CD1c-positive myeloid dendritic cell (primary cell): ENCODE results near the gene JSRP1.

Experiments
- DNase-seq: peaks from one replicate; pipeline ENCODE4 v3.0.0-alpha.2; 2016; ENCODE audit errors: extremely low spot score

JSRP1 gene

DNA sequence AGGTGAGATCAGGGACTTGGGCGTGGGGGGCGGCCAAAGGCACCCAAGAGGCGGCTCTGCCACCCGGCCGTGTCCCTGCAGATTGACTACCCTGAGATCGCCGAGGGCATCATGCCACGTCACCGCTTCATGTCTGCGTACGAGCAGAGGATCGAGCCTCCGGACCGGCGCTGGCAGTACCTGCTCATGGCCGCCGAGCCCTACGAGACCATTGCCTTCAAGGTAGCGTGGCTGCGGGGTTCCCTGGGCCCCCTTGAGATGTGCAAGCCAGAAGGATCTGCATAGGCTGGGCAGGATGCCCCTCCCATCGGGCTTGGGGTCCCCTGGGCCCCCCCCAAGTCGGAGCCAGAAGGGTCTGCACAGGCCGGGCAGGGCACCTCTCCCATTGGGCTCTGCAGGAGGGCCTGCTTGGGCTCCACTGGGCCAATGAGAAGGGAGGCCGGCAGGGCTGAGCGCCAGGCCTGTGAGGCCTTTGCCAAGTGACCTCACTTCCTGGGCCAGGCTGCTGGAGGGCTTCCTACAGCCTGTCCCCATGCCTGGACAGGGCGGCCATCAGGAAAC lies 9.3 kb downstream of the JSRP1 start:
- no peak for DNase-seq

DNA sequence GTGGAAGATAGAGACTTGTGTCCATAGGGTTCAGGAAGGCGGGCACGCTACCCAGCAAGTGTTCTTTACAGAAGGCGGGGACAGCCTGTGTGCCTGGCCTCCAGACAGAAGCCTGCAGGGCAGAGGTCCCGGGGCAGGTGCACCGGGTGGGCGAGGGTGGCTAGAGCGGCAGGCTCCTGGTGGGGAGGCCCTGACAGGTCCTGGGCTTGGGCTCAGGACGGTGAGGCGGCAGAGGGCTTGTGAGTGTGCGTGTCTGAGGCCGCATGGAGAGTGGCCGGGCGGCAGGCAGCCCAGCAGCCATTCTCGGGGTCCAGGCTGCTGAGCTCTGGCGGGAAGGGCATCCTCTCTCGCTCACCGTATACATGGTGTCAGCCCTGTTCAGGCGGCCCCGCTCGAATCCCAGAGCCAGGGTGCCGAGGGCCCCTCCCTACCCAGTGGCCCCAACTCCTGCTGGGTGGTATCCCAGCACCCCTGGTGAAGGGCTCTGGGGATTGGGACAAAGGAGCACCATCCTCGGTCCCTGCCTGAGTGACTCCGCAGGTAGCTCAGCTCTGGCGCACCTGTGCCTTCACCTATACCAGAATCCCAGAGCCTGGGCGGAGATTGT lies 10.1 kb downstream of the JSRP1 start:
- DNase-seq = no peak

- no peak for DNase-seq
Measured at GRCh38 chr19:2245273-2245672, 10.9 kb downstream of the JSRP1 start.

DNA sequence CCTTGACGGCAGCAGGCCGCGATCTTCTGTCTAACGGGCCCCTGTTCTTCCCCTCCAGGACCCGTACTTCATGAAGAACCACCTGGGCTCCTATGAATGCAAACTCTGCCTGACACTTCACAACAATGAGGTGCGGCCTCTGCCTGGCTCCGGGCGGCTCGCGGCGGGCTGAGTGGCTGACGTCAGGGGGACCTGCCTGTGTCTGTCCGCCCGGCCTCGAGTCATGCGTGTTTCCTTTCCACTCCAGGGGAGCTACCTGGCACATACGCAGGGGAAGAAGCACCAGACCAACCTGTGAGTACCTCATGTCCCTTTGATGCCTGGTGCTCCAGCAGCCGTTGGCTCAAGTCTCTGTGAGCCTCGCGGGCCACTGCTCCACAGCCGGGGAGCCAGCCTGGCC lies 11.7 kb downstream of the JSRP1 start:
- no peak for DNase-seq

GRCh38 chr19:2244125-2244411 lies 12.1 kb downstream of the JSRP1 start:
- no peak for DNase-seq

- DNase-seq = no peak
Measured at GRCh38 chr19:2243274-2244124, 12.7 kb downstream of the JSRP1 start.

GRCh38 chr19:2242816-2243215 lies 13.4 kb downstream of the JSRP1 start:
- DNase-seq = no peak

GRCh38 chr19:2242092-2242537 lies 14.1 kb downstream of the JSRP1 start:
- DNase-seq = no peak

- no peak for DNase-seq
Measured at GRCh38 chr19:2240881-2241760, 15.1 kb downstream of the JSRP1 start.

- peak; percentile 35 for DNase-seq
Measured at GRCh38 chr19:2239771-2240770, 16.1 kb downstream of the JSRP1 start.

DNA sequence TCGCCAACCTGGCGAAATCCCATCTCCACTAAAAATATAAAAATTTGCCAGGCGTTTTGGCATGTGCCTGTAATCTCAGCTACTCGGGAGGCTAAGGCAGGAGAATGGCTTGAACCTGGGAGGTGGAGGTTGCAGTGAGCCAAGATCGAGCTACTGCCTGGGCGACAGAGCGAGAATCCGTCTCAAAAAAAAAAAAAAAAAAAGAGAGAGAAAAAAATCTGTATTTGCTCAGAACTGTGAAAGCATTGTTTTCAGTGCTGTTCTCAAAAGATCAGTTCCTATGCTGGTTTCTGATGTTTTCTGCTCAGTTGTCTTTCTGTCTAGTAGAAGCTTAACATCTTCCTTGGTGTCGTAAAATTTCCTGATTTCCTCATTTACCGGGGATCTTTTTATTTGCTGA lies 17.0 kb downstream of the JSRP1 start:
- DNase-seq = peak; percentile 31

- DNase-seq = no peak
Measured at GRCh38 chr19:2237869-2238153, 18.4 kb downstream of the JSRP1 start.

DNA sequence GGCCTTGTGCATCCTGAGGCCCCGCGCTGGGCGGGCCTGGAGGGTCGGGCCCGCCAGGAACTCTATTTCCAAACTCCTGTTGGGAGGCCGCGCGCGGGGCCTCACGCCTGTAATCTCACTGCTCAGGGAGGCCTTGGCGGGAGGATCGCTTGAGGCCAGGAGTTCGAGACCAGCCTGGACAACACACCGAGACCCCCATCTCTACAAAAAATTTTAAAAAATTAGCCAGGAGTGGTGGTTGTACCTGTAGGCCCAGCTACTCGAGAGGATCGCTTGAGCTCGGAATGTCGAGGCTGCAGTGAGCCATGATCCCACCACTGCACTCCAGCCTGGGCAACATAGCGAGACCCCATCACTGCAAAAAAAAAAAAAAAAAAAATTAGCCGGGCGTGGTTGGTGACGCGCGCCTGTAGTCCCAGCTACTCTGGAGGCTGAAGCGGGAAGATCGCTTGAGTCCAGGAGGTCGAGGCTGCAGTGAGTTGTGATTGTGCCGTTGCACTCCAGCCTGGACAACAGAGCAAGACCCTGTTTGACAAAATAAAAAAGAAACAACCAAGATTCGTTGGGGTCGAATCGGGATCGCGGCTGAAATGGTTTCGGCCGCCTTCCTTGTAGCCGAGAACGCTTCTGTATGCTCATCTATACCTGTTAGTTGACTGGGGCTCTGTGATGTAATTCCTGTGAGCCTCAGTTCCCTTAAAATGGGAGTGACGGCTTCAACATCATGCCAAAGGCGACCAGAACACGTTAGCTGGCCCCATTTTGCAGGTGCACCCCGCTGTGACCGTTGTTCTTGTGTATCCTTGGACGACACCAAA lies 19.0 kb downstream of the JSRP1 start:
- no peak for DNase-seq

- peak; percentile 100 for DNase-seq
Measured at GRCh38 chr19:2236314-2237050, 19.7 kb downstream of the JSRP1 start, which contains the start of the genes PLEKHJ1 and SF3A2. Gene PLEKHJ1 (minus strand): TSS chr19:2236329. CDS start chr19:2236248, 81 bp downstream. Gene SF3A2 (plus strand): TSS chr19:2236824. CDS start chr19:2243419, 6,595 bp downstream.

DNA sequence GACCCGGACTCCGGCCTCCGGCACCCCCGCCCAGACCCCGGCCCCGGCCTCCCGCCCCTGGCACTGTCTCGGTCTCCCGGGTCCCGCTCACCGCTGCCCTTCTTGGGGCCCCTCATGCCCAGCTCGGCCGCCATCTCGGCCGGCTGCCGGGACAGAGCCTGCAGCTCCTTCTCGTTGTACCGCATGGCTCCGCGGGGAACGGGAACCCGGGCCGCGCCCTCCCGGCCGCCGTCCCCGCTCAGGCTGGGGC lies 20.2 kb downstream of the JSRP1 start:
- DNase-seq = no peak

- DNase-seq = peak; percentile 13
Measured at GRCh38 chr19:2235381-2236063, 20.7 kb downstream of the JSRP1 start.

- peak; percentile 30 for DNase-seq
Measured at GRCh38 chr19:2234996-2235380, 21.2 kb downstream of the JSRP1 start.

GRCh38 chr19:2233601-2234280 lies 22.5 kb downstream of the JSRP1 start:
- DNase-seq = no peak
